Activated B cell treated with CpG ODN at 0.5 μM for 24 hours (primary cell): ENCODE data around the gene STEAP1B. TPM values are rescaled to one million over a fixed set of nuclear protein-coding genes. Genes with fewer than 3 reads are reported as not detected.
A peak's percentile ranks its signal among the peaks of the same experiment; 100 is the strongest.

Source experiments
- ATAC-seq: fragments of 200-7000 bp; cut with Tn5 transposase; one replicate; pipeline ENCODE4 v1.10.0; 2021; ENCODE audit warnings: low read depth, mild to moderate bottlenecking, moderate library complexity
- CTCF ChIA-PET: fragments of 350-600 bp; sonication (Branson Sonifier 250); formaldehyde crosslinking; loops from one replicate; lab custom pipeline; 2021; ENCODE audit warnings: antibody characterized with exemption; lab: Charles Lee
- POLR2A ChIA-PET: fragments of 350-600 bp; sonication (Branson Sonifier 250); formaldehyde crosslinking; loops from one replicate; lab custom pipeline; 2021; ENCODE audit warnings: antibody characterized with exemption; lab: Charles Lee
- DNase-seq: peaks from one replicate; pipeline ENCODE4 v3.0.0; 2022
- H3K27ac Mint-ChIP-seq: one replicate; pipeline ENCODE4 v1.8.0; 2020; ENCODE audit warnings: mixed read lengths
- H3K27me3 Mint-ChIP-seq: one replicate; pipeline ENCODE4 v1.8.0; 2021; ENCODE audit warnings: mixed read lengths
- H3K36me3 Mint-ChIP-seq: one replicate; pipeline ENCODE4 v1.8.0; 2021; ENCODE audit warnings: low read depth, mixed read lengths
- H3K4me1 Mint-ChIP-seq: one replicate; pipeline ENCODE4 v1.8.0; 2021; ENCODE audit warnings: mixed read lengths
- H3K4me3 Mint-ChIP-seq: one replicate; pipeline ENCODE4 v1.8.0; 2020; ENCODE audit warnings: mild to moderate bottlenecking, mixed read lengths
- H3K9me3 Mint-ChIP-seq: one replicate; pipeline ENCODE4 v1.8.0; 2020; ENCODE audit warnings: mixed read lengths
- CTCF ChIP-seq: fragments of 200-600 bp; IDR thresholded peaks from one replicate; pipeline ENCODE4 v1.8.0; 2022; ENCODE audit warnings: antibody characterized with exemption, mild to moderate bottlenecking
- intact Hi-C: fragments of 100-400 bp; cut with micrococcal nuclease; formaldehyde crosslinking; loops from one replicate; pipeline ENCODE4 v1.15.1; 2024
- total RNA-seq: library from RNA; stranded (reverse); gene quantifications from 2 replicates; pipeline ENCODE4 v1.2.3, GENCODE V29; 2022

The STEAP1B gene
- total RNA-seq, 1 donor from 2014 or later, result 117 TPM

GRCh38 chr7:22447008-22447407 lies 53.0 kb downstream of the STEAP1B start:
- DNase-seq (no peak), ATAC-seq (peak; percentile 35)
- peaks cover 6% of the 10 kb centered on the region for H3K36me3 Mint-ChIP-seq
- no peak overlapping the region for H3K4me3 Mint-ChIP-seq
- ChIA-PET POLR2A (no interaction called here), CTCF (no interaction called here)
- intact Hi-C loops, result loop anchor here (5.0 to 10.0 kb wide), 3 partner anchors 90 to 1020 kb away; partner anchors contain the start of genes CDCA7L, RAPGEF5 and SP4
- H3K27me3 Mint-ChIP-seq, result no peaks in the 10 kb centered on the region
- no peaks in the 10 kb centered on the region for H3K9me3 Mint-ChIP-seq
- H3K4me1 Mint-ChIP-seq, result peaks cover 64% of the 10 kb centered on the region
- no peak for TF ChIP-seq CTCF
- H3K27ac Mint-ChIP-seq, result peak overlapping the region; percentile 72

- Mint-ChIP-seq H3K27me3 (no peaks in the 10 kb centered on the region), H3K4me3 (peak overlapping the region; percentile 60), H3K4me1 (peaks cover 69% of the 10 kb centered on the region), H3K36me3 (peaks cover 3% of the 10 kb centered on the region), H3K27ac (peak overlapping the region; percentile 87), H3K9me3 (no peaks in the 10 kb centered on the region)
- CTCF ChIA-PET, result interaction anchor here (1.2 to 1.6 kb wide), 3 partner anchors 54 to 362 kb away, joined by 3 to 7 read pairs (median 4); partner anchors contain the start of gene STEAP1B
- ATAC-seq (no peak), DNase-seq (no peak)
- TF ChIP-seq CTCF, result no peak
- intact Hi-C loops, result loop anchor here (2.0 to 10.0 kb wide), 4 partner anchors 21 to 1019 kb away; partner anchors contain the start of genes CDCA7L, RAPGEF5 and SP4
- POLR2A ChIA-PET, result interaction anchor here (1.0 to 1.2 kb wide), 3 partner anchors 10 to 90 kb away, joined by 3 to 5 read pairs (median 5); no protein-coding TSS in a partner anchor
These were observed 54.1 kb downstream of the STEAP1B start for GRCh38 chr7:22445853-22446252.

- Mint-ChIP-seq H3K9me3 (no peaks in the 10 kb centered on the region), H3K4me1 (peaks cover 69% of the 10 kb centered on the region), H3K27ac (peak overlapping the region; percentile 87), H3K4me3 (peak overlapping the region; percentile 60), H3K27me3 (no peaks in the 10 kb centered on the region), H3K36me3 (peaks cover 3% of the 10 kb centered on the region)
- ATAC-seq (peak; percentile 26), DNase-seq (no peak)
- TF ChIP-seq CTCF, result no peak
- intact Hi-C loops, result loop anchor here (2.0 to 10.0 kb wide), 4 partner anchors 20 to 1018 kb away; partner anchors contain the start of genes CDCA7L, RAPGEF5 and SP4
- CTCF ChIA-PET, result interaction anchor here (1.2 to 1.6 kb wide), 3 partner anchors 55 to 361 kb away, joined by 3 to 7 read pairs (median 4); partner anchors contain the start of gene STEAP1B
- POLR2A ChIA-PET, result interaction anchor here (1.0 to 1.4 kb wide), 4 partner anchors 9 to 90 kb away, joined by 3 to 5 read pairs (median 4); no protein-coding TSS in a partner anchor
These were observed 54.7 kb downstream of the STEAP1B start for GRCh38 chr7:22445140-22445743.

GRCh38 chr7:22444181-22444971 lies 55.6 kb downstream of the STEAP1B start:
- no peak for DNase-seq
- ChIA-PET POLR2A (interaction anchor here (1.4 kb wide), 1 partner anchor 13 kb away, joined by 4 read pairs; no protein-coding TSS in a partner anchor), CTCF (interaction anchor here (1.2 to 1.6 kb wide), 3 partner anchors 56 to 360 kb away, joined by 3 to 7 read pairs (median 4); partner anchors contain the start of gene STEAP1B)
- intact Hi-C loops, result loop anchor here (2.0 to 10.0 kb wide), 2 partner anchors 20 to 500 kb away; partner anchors contain the start of gene CDCA7L
- peak overlapping the region; percentile 87 for H3K27ac Mint-ChIP-seq
- H3K27me3 Mint-ChIP-seq, result no peaks in the 10 kb centered on the region
- H3K9me3 Mint-ChIP-seq, result no peaks in the 10 kb centered on the region
- TF ChIP-seq CTCF, result no peak
- peak; percentile 58 for ATAC-seq
- H3K36me3 Mint-ChIP-seq, result no peaks in the 10 kb centered on the region
- H3K4me3 Mint-ChIP-seq, result peak overlapping the region; percentile 60
- H3K4me1 Mint-ChIP-seq, result peaks cover 76% of the 10 kb centered on the region
